Iris pigment epithelial cell (primary cell): Measurements from ENCODE around the gene CAPN11.
A peak's percentile ranks its signal among the peaks of the same experiment; 100 is the strongest.
"Not testable (repeated sequence)": the region's sequence is repeated elsewhere in the genome, so short reads cannot be mapped to it uniquely, and the experiment has no call there.

Experiments
- DNase-seq: peaks from one replicate; pipeline ENCODE4 v3.0.0-alpha.2; 2011; ENCODE audit warnings: low read depth

Gene CAPN11

DNA sequence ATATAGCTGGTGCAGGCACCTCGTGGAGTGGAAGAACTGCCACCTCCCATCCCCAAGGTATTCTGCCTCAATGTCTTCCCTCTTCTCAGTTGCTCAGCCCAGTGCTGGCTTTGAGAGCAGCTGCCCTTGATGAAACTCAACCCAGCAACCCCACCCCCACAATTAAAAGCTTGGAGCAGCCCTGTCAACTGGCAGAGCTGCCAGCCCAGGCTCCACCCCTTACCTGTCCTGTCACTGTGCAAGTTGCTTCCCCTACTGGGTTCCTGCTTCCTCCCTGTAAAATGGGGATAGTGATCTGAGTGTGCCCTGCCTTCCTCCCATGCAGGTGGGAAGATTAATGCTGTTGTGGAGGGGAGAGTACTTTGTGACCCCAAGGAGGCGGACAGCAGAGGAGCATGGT, 26.7 kb upstream of the CAPN11 start:
- DNase-seq: no peak

GRCh38 chr6:44132476-44132875, 26.1 kb upstream of the CAPN11 start:
- no peak for DNase-seq

GRCh38 chr6:44133003-44133931, 25.4 kb upstream of the CAPN11 start:
- DNase-seq: peak; percentile 53

DNA sequence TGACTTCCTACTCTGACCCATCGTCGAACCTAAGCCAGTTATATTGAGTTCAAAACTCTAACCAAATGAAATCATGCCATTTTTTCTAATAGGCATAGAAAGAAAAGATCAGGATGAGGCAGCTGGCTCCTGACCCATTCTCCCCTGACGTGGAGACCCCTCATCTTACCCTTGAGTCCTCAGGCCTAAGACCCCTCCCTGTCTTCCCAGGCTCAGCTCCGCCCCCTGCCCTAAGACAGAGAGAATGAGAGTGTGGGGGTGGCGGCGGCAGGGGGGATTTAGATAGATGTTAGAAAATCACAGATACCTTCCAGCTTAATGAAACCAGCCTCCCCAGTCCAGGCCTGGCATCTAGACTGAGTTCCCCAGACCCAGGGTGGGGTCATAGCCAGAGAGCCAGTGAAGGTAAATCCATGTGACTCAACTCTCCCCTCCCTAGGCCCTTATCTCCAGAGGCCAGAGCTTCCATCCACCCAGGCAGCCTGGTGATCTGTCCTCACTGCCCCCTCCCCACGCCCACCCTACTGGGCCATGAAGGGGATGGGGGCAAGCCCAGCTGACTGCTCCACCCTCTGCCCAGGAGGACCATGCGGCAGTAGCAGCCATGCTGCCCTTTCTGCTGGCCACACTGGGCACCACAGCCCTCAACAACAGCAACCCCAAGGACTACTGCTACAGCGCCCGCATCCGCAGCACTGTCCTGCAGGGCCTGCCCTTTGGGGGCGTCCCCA, 24.5 kb upstream of the CAPN11 start:
- no peak for DNase-seq

DNA sequence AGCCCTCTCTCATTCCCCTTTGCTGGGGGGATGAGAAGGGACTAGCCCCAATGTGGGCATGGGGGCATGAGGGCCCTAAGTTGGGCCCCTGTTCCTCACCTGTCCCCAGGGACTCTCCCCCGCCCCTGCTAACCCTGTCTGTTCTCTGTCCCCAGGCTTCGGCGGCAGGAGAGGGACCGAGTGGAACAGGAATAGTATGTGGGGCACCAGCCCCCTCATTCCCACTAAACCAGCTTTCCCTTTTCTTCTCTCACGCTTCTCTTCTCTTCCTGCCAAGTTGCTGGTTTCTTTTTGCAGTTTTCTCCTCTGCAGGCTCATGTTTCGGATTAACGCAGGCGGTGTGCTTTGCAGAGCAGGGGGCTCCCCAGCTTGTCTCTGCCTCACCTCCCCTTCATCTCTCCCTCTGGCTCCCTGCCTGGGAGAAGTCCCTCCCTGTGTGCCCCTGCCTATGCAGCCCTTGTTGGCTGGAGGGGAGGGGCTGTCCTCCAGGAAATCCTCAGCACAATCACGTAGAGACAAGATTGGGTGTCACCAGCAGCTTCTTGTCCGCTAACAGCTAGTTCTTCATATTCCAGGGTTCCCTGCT, 23.4 kb upstream of the CAPN11 start:
- no peak for DNase-seq

DNA sequence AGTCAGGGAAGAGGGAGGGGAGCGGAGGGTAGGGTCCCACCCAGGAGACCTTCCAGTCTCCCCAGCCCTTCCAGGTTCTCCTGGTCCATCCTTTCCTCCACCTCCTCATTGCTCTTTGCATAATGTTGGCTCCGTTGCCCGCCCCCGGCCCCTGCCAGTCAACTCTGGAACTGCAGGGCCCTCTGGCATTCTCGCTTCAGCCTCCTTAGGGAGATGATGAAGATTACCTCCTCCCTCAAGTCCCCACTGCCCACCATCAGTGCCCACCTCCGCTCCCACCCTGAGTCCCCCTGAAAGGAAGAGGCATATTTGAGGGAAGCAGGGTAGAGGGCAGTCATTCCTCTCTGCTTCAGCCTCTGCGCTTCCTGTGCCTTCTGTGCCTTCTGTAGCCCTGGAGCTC, 22.7 kb upstream of the CAPN11 start:
- DNase-seq: no peak

- no peak for DNase-seq
These were observed 19.8 kb upstream of the CAPN11 start for GRCh38 chr6:44138717-44139350.

DNA sequence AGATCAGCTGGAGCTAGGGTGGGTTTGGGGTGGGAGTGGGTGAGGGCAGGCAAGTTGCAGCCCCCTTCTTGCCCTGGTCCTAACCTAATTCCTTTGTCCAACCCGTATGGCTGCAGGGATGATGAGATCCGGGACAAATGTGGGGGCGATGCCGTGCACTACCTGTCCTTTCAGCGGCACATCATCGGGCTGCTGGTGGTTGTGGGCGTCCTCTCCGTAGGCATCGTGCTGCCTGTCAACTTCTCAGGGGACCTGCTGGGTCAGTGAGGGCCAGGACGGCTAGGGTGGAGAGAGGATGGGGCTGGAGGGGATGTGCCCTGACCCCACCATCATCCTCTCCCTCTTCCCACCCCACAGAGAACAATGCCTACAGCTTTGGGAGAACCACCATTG, 19.3 kb upstream of the CAPN11 start:
- DNase-seq: no peak

DNA sequence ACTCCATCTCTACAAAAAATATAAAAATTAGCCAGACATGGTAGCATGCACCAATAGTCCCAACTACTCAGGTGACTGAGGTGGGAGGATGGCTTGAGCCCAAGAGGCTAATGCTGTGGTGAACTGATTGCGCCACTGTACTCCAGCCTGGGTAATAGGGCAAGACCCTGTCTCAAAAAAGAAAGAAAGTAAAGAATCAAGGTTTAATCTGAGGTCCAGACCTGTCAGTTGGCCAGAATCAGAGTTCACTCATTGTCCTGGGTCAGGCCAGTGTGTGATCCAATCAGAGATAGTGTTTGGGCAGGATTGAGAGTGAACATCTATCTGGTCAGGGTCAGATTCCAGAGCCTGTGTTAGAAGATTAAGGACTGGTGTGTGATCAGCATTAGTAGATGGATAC, 15.8 kb upstream of the CAPN11 start:
- no peak for DNase-seq

- no peak for DNase-seq
These were observed 14.9 kb upstream of the CAPN11 start for GRCh38 chr6:44143731-44144130.

- DNase-seq: not testable (repeated sequence)
These were observed 14.1 kb upstream of the CAPN11 start for GRCh38 chr6:44144536-44144935.

DNA sequence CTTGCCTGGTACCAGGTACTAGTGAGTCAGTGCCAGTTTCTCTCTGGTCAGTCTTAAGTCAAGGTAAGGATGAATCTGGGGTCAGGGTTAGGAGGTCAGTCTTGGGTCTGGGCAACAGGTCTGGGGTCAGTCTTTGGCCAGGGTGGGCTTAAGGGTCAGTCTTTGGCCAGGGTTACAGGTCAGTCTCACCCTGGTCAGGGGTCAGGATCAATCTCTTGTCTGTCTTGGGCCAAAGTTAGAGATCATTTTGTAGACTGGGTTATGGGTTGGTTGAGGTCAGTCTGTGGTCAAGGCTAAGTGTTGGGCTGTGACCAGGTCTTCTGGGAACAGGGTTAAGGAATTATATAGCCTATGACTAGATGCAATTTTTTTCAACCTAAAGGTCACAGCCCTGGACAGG, 12.8 kb upstream of the CAPN11 start:
- DNase-seq: no peak

DNA sequence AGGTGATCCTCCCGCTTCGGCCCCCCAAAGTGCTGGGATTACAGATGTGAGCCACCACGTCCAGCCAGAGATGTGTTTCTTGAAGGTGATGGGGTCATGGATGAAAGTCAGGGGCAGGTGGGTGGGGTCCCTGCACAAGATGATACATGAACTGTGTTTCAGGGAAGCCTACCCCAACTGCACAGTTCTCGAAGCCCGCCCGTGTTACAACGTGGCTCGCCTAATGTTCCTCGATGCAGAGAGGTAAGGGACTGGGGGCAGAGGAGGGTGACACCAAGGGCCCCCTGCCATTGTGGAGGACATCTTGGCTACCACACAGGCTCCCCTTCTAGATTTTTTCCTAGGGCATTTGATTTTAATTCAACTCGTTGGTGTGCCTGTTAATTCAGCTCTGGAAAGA, 11.9 kb upstream of the CAPN11 start:
- no peak for DNase-seq

DNA sequence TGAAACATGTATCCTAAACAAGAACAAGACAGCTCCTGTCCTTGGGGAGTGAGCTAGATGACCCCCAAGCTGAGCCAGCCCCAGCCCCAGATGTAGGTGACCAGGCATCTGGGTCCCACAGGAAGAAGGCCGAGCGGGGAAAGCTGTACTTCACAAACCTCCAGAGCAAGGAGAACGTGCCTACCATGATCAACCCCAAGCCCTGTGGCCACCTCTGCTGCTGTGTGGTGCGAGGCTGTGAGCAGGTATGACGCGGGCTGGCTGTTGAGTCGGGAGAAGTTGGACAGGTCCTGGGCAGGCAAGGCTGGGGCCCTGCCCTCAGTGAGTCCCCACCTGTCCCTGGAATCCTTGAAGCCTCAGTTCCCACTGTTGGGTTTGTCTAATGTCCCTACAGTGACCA, 11.4 kb upstream of the CAPN11 start:
- no peak for DNase-seq

- DNase-seq: no peak
These were observed 10.3 kb upstream of the CAPN11 start for GRCh38 chr6:44148306-44148705.

DNA sequence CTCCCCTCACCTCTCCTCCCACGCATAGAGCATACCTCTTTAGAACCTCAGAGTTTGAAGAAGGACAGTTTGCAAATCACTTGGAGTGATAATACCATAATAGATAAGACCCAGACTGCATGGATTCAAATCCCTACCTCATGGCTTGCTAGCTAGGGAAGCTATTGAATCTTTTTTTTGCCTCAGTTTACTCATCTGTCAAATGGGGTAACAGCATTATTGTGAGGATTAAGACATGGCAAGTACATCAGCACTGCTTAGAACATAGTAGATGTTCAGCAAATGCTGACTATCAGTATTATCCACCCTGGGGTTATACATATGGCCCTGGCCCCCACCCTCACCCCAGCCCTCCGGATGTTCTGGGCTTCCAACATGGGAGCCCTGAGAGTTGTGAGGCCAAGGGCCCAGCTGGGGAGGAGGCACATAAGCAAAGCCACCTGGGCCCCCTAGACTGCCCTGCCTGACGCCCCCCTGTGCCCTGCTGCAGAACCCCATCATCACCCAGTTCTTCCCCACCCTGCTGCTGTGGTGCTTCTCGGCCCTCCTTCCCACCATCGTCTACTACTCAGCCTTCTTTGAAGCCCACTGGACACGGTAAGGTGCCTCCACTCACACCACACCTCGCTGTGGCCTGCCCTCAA, 9.1 kb upstream of the CAPN11 start:
- no peak for DNase-seq

GRCh38 chr6:44150317-44150917, 8.2 kb upstream of the CAPN11 start:
- DNase-seq: no peak

DNA sequence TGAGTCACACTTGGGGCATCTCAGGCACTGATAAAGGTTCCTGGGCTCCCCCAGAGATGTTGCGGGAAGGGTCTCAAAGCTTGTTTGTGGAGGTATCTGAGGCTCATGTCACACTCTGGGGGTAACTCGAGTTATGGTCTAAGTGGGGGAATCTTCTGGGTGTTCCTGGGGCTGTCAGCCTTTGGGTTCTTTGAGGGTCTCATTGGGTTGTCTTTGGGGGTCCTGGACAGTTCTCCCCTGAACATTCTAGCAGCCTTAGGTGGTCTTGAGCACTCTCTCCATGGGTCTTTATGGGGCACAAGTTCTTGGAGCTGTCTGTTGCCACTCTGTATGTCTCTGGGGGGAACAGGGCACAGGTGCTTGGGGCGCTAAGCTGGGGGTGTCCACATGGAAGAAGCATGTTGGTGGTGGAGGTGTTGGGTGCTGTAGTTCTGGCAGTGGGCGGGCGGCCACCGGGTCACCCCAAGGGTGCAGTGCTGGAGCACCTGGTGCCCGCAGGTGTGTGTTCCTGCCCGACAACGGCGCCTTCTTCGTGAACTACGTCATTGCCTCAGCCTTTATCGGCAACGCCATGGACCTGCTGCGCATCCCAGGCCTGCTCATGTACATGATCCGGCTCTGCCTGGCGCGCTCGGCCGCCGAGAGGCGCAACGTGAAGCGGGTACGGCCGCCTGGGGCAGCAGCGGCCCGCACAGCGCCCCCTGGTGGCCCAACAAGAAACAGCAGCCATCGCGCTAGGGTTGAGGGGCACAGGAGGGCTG, 7.1 kb upstream of the CAPN11 start:
- peak; percentile 63 for DNase-seq

DNA sequence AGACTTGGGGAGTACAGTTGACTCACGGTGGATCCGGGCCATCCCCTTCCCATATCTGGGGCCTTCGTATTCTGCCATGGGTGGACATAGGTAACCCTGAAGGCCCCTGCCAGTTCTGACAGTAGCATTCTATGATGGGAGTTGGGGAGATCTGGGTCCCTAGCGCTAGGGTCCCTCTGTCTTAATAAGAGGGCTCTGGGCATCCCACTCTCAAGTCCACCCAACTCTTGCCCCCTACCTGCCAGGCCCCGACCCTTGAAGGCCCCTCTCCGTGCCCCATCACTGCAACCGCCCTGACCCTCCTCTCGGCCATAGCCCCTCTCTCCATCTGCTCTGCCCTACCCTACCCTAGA, 6.5 kb upstream of the CAPN11 start:
- no peak for DNase-seq

DNA sequence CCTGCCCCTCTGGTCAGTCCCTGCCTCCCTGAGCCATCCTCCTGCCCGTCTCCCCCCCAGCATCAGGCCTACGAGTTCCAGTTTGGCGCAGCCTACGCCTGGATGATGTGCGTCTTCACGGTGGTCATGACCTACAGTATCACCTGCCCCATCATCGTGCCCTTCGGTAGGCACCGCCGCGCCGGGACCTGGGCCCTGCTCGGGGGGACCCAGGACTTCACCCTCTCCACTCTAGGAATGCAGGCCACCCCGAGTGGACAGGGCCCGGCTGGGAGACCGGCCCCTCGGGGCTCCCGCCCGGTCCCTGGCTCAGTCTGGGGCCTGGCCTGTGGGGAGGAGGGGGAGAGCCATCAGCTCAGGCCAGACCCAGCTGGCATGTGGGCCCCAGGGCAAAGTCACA, 6.1 kb upstream of the CAPN11 start:
- DNase-seq: no peak

- no peak for DNase-seq
These were observed 4.6 kb upstream of the CAPN11 start for GRCh38 chr6:44154067-44154466.
